H9 (cell line): ENCODE data around the gene IRF7. TPM values are rescaled to one million over a fixed set of nuclear protein-coding genes. Genes with fewer than 3 reads are reported as not detected.

Experiments used
- DNase-seq: peaks from one replicate; pipeline ENCODE4 v3.0.0-alpha.2; 2017
- H2AFZ ChIP-seq: one replicate; pipeline ENCODE4 v1.6.1; 2013; ENCODE audit warnings: mild to moderate bottlenecking, low read length, control low read depth, moderate library complexity
- H2AK5ac ChIP-seq: 2 replicates; pipeline ENCODE4 v1.6.1; 2013; ENCODE audit warnings: low read length, control low read depth, mixed read lengths; ENCODE audit not compliant: insufficient read length
- H2BK120ac ChIP-seq: one replicate; pipeline ENCODE4 v1.6.1; 2013; ENCODE audit warnings: low read depth, mild to moderate bottlenecking, low read length, control low read depth, inconsistent platforms; ENCODE audit not compliant: poor library complexity, severe bottlenecking
- H2BK12ac ChIP-seq: 2 replicates; pipeline ENCODE4 v1.6.1; 2013; ENCODE audit warnings: low read length, control low read depth, mixed read lengths, low read depth; ENCODE audit not compliant: insufficient read length
- H2BK15ac ChIP-seq: 2 replicates; pipeline ENCODE4 v1.6.1; 2013; ENCODE audit warnings: low read depth, low read length, control low read depth
- H2BK20ac ChIP-seq: one replicate; pipeline ENCODE4 v1.6.1; 2013; ENCODE audit warnings: low read depth, mild to moderate bottlenecking, low read length, control low read depth, inconsistent platforms; ENCODE audit not compliant: poor library complexity, severe bottlenecking
- H2BK5ac ChIP-seq: 2 replicates; pipeline ENCODE4 v1.6.1; 2013; ENCODE audit warnings: low read length, control low read depth, mixed read lengths; ENCODE audit not compliant: insufficient read length
- H3K14ac ChIP-seq: 2 replicates; pipeline ENCODE4 v1.6.1; 2013; ENCODE audit warnings: low read length, control low read depth; ENCODE audit not compliant: insufficient read depth
- H3K18ac ChIP-seq: 2 replicates; pipeline ENCODE4 v1.6.1; 2013; ENCODE audit warnings: low read depth, mild to moderate bottlenecking, mixed read lengths, low read length, control low read depth; ENCODE audit not compliant: insufficient read length
- H3K23ac ChIP-seq: 2 replicates; pipeline ENCODE4 v1.6.1; 2013; ENCODE audit warnings: low read length, control low read depth, mixed read lengths, low read depth; ENCODE audit not compliant: insufficient read length
- H3K23me2 ChIP-seq: 2 replicates; pipeline ENCODE4 v1.6.1; 2013; ENCODE audit warnings: low read depth, mild to moderate bottlenecking, mixed read lengths, low read length, control low read depth; ENCODE audit not compliant: insufficient read length, poor library complexity, severe bottlenecking
- H3K27ac ChIP-seq: 2 replicates; pipeline ENCODE4 v1.5.1; 2013; ENCODE audit warnings: low read length, control low read depth, mixed read lengths, low read depth; ENCODE audit not compliant: insufficient read length
- H3K27me3 ChIP-seq: 2 replicates; pipeline ENCODE4 v1.6.1; 2013; ENCODE audit warnings: low read length, control low read depth, inconsistent platforms; ENCODE audit not compliant: insufficient read depth
- H3K4ac ChIP-seq: 2 replicates; pipeline ENCODE4 v1.6.1; 2013; ENCODE audit warnings: low read depth, mild to moderate bottlenecking, control low read depth, inconsistent platforms, low read length, moderate library complexity
- H3K4me1 ChIP-seq: 2 replicates; pipeline ENCODE4 v1.6.1; 2013; ENCODE audit warnings: low read length, control low read depth, inconsistent platforms; ENCODE audit not compliant: insufficient read depth
- H3K4me2 ChIP-seq: 2 replicates; pipeline ENCODE4 v1.6.1; 2013; ENCODE audit warnings: low read length, control low read depth, mixed read lengths; ENCODE audit not compliant: insufficient read length, insufficient read depth
- H3K56ac ChIP-seq: 2 replicates; pipeline ENCODE4 v1.6.1; 2013; ENCODE audit warnings: low read depth, mild to moderate bottlenecking, mixed read lengths, low read length, control low read depth; ENCODE audit not compliant: insufficient read length
- H3K79me1 ChIP-seq: 2 replicates; pipeline ENCODE4 v1.6.1; 2013; ENCODE audit warnings: low read depth, mild to moderate bottlenecking, moderate library complexity, low read length, control low read depth, inconsistent platforms; ENCODE audit not compliant: insufficient read depth, poor library complexity, severe bottlenecking
- H3K79me2 ChIP-seq: 2 replicates; pipeline ENCODE4 v1.6.1; 2013; ENCODE audit warnings: low read length, control low read depth, inconsistent platforms; ENCODE audit not compliant: insufficient read depth
- H3K9ac ChIP-seq: 2 replicates; pipeline ENCODE4 v1.6.1; 2013; ENCODE audit warnings: low read length, control low read depth, mixed read lengths; ENCODE audit not compliant: insufficient read length; ENCODE audit errors: extremely low read depth
- H3K9me3 ChIP-seq: one replicate; pipeline ENCODE4 v1.6.1; 2013; ENCODE audit warnings: low read depth, low read length, inconsistent platforms; ENCODE audit not compliant: control insufficient read depth
- H3T11ph ChIP-seq: one replicate; pipeline ENCODE4 v1.6.1; 2013; ENCODE audit warnings: mild to moderate bottlenecking, low read length, control low read depth, inconsistent platforms
- H4K20me1 ChIP-seq: one replicate; pipeline ENCODE4 v1.6.1; 2013; ENCODE audit not compliant: control insufficient read depth, insufficient read length, insufficient read depth
- H4K5ac ChIP-seq: 2 replicates; pipeline ENCODE4 v1.6.1; 2013; ENCODE audit warnings: low read depth, mild to moderate bottlenecking, mixed read lengths, low read length, control low read depth; ENCODE audit not compliant: insufficient read length
- H4K8ac ChIP-seq: replicated peaks from 2 replicates; pipeline ENCODE4 v1.6.1; 2013; ENCODE audit warnings: low read length, control low read depth, mixed read lengths, low read depth; ENCODE audit not compliant: insufficient read length
- H4K91ac ChIP-seq: 2 replicates; pipeline ENCODE4 v1.6.1; 2013; ENCODE audit warnings: low read depth, mild to moderate bottlenecking, moderate library complexity, mixed read lengths, low read length, control low read depth; ENCODE audit not compliant: insufficient read length
- H3K27ac Mint-ChIP-seq, 3 experiments: 2 replicates in 2 of 3; 3 replicates in 1 of 3; pipeline ENCODE4 v1.8.0; 2020 to 2021; ENCODE audit warnings: mixed read lengths in 3 of 3, mild to moderate bottlenecking in 1 of 3, moderate library complexity in 1 of 3
- H3K27me3 Mint-ChIP-seq: 2 replicates; pipeline ENCODE4 v1.8.0; 2021; ENCODE audit warnings: low read depth, mild to moderate bottlenecking, moderate library complexity, mixed read lengths
- H3K36me3 Mint-ChIP-seq, 3 experiments: 2 replicates in 2 of 3; 3 replicates in 1 of 3; pipeline ENCODE4 v1.8.0; 2020 to 2021; ENCODE audit warnings: low read depth in 3 of 3, mixed read lengths in 3 of 3; ENCODE audit not compliant: insufficient read depth in 1 of 3
- H3K4me1 Mint-ChIP-seq, 2 experiments: 2 replicates each; pipeline ENCODE4 v1.8.0; 2020; ENCODE audit warnings: mixed read lengths in 2 of 2
- H3K4me3 Mint-ChIP-seq, 2 experiments: 2 replicates in 1 of 2; 3 replicates in 1 of 2; pipeline ENCODE4 v1.8.0; 2020 to 2021; ENCODE audit warnings: mild to moderate bottlenecking in 2 of 2, mixed read lengths in 2 of 2, moderate library complexity in 1 of 2
- H3K9me3 Mint-ChIP-seq, 2 experiments: 2 replicates in 1 of 2; 3 replicates in 1 of 2; pipeline ENCODE4 v1.8.0; 2020; ENCODE audit warnings: mild to moderate bottlenecking in 2 of 2, mixed read lengths in 2 of 2, moderate library complexity in 1 of 2
- CTCF ChIP-seq: fragments of 200-600 bp; sonication (generic); conservative IDR thresholded peaks from 3 replicates; pipeline ENCODE4 v1.8.0; 2021; ENCODE audit warnings: antibody characterized with exemption, mild to moderate bottlenecking
- WGBS: extraction: QIAGEN DNeasy Blood & Tissue Kit; methylation state at CpG from one replicate; pipeline ENCODE4 v1.1.7; 2013; ENCODE audit warnings: missing lambda C conversion rate, low lambda C conversion rate, mixed read lengths; ENCODE audit not compliant: insufficient read length; ENCODE audit errors: extremely low coverage; 5-methylcytosine and 5-hydroxymethylcytosine counted together
- total RNA-seq: library from RNA; stranded (reverse); gene quantifications from 2 replicates; pipeline ENCODE4 v1.2.1, GENCODE V29; 2021

The IRF7 gene
- total RNA-seq, 1 experiment from 2014 or later: 9.8 TPM

GRCh38 chr11:612961-613300 is 2.8 kb downstream of the IRF7 start:
- no peaks in the 10 kb centered on the region for H3K27me3 ChIP-seq
- H4K5ac ChIP-seq: no peak overlapping the region
- H3K79me2 ChIP-seq: no peaks in the 10 kb centered on the region
- no peaks in the 10 kb centered on the region for H3K9me3 ChIP-seq
- no peak overlapping the region for H2BK5ac ChIP-seq
- H3K4me2 ChIP-seq: no peak overlapping the region
- DNase-seq: no peak
- no peaks in the 10 kb centered on the region for H4K20me1 ChIP-seq
- no peak overlapping the region for H2AK5ac ChIP-seq
- no peak overlapping the region for H3T11ph ChIP-seq
- H3K4ac ChIP-seq: no peak overlapping the region
- no peaks in the 10 kb centered on the region for H3K79me1 ChIP-seq
- H3K4me1 ChIP-seq: no peaks in the 10 kb centered on the region
- Mint-ChIP-seq H3K36me3 (peaks cover 10 to 37% (median 37%) of the 10 kb centered on the region in 3 experiments; a peak in 6 of 7 replicates), H3K27ac (peak overlapping the region in 1 of 3 experiments; percentile 39; a peak in 1 of 7 replicates), H3K4me3 (no peak overlapping the region), H3K9me3 (no peaks in the 10 kb centered on the region), H3K27me3 (no peaks in the 10 kb centered on the region), H3K4me1 (peaks cover 4 to 6% of the 10 kb centered on the region in 2 experiments; a peak in 3 of 4 replicates)
- no peak overlapping the region for H3K23ac ChIP-seq
- H3K56ac ChIP-seq: no peak overlapping the region
- H3K23me2 ChIP-seq: peaks cover 4% of the 10 kb centered on the region
- H2AFZ ChIP-seq: no peak overlapping the region
- no peak overlapping the region for H4K91ac ChIP-seq
- no peak overlapping the region for H3K27ac ChIP-seq
- no peak overlapping the region for H2BK15ac ChIP-seq
- no peak overlapping the region for H2BK20ac ChIP-seq
- no peak overlapping the region for H2BK12ac ChIP-seq
- no peak overlapping the region for H2BK120ac ChIP-seq
- no peak for TF ChIP-seq CTCF
- H3K18ac ChIP-seq: no peak overlapping the region
- H3K14ac ChIP-seq: no peak overlapping the region
- no CpG with 5 or more reads among the region's 10 CpGs for whole genome bisulfite sequencing
- no peak overlapping the region for H3K9ac ChIP-seq
- no peak overlapping the region for H4K8ac ChIP-seq
